K562 (cell line): ENCODE measurements around the gene NKD1. TPM values are rescaled to one million over a fixed set of nuclear protein-coding genes. Genes with fewer than 3 reads are reported as not detected.

ENCODE experiments used
- ATAC-seq: fragments of 200-7000 bp; cut with Tn5 transposase; 3 replicates; pipeline ENCODE4 v1.9.1; 2020; ENCODE audit warnings: moderate library complexity
- BruUV-seq: library from RNA; stranded (reverse); fragments of 400-500 nt; replicated peaks from 2 replicates; lab custom pipeline; 2021; lab: Mats Ljungman, UMichigan
- CTCF ChIA-PET: fragments of 300-600 bp; formaldehyde crosslinking; extraction: SDS; loops from one replicate; lab custom pipeline; 2021; ENCODE audit warnings: low intra/inter-chr PET ratio; lab: Yijun Ruan, JAX
- POLR2A ChIA-PET: fragments of 300-600, 350-650 bp; sonication (Branson Sonifier 250); formaldehyde crosslinking; extraction: SDS; loops from one replicate; lab custom pipeline; 2021; ENCODE audit warnings: antibody characterized with exemption, inconsistent platforms; lab: Yijun Ruan, JAX
- DNase-seq, 4 experiments: peaks; one replicate each; pipeline versions ENCODE4 v3.0.0 to v3.0.0-alpha.2; 2011 to 2018; ENCODE audit warnings: low spot score in 3 of 4, mixed read lengths in 3 of 4; ENCODE audit errors: extremely low read depth in 1 of 4
- FAIRE-seq: peaks from 2 replicates; lab custom pipeline; 2011; peaks lifted over from hg19 to GRCh38; lab: Jason Lieb, UNC
- H2AFZ ChIP-seq: 2 replicates; pipeline ENCODE4 v1.6.0; 2011; ENCODE audit warnings: low read depth, low read length, control low read depth, inconsistent platforms
- H3K27ac ChIP-seq: fragments of 200-600 bp; 3 replicates; pipeline ENCODE4 v1.8.0; 2011; ENCODE audit warnings: low read depth, mild to moderate bottlenecking, control low read depth, inconsistent platforms, low read length, moderate library complexity, mixed read lengths; ENCODE audit errors: extremely low read depth
- H3K27me3 ChIP-seq, 2 experiments: fragments of 300-600 bp in 1 of 2; 2 replicates in 1 of 2; 3 replicates in 1 of 2; pipeline versions ENCODE4 v1.6.0 to v1.8.0; 2011; ENCODE audit warnings: inconsistent platforms in 2 of 2, low read length in 2 of 2, mild to moderate bottlenecking in 1 of 2, mixed read lengths in 1 of 2, moderate library complexity in 1 of 2; ENCODE audit not compliant: control insufficient read depth in 2 of 2, insufficient read depth in 2 of 2
- H3K36me3 ChIP-seq: fragments of 300-600 bp; 3 replicates; pipeline ENCODE4 v1.8.0; 2011; ENCODE audit warnings: mild to moderate bottlenecking, low read length, inconsistent platforms; ENCODE audit not compliant: control insufficient read depth, insufficient read depth
- H3K4me1 ChIP-seq, 2 experiments: fragments of 200-600 bp in 1 of 2; replicated peaks in 1 of 2; 2 replicates in 1 of 2; 3 replicates in 1 of 2; pipeline versions ENCODE4 v1.5.1 to v1.8.0; 2011; ENCODE audit warnings: inconsistent platforms in 2 of 2, low read length in 2 of 2, mild to moderate bottlenecking in 1 of 2, mixed read lengths in 1 of 2, moderate library complexity in 1 of 2; ENCODE audit not compliant: control insufficient read depth in 2 of 2, insufficient read depth in 2 of 2
- H3K4me2 ChIP-seq: 2 replicates; pipeline ENCODE4 v1.6.1; 2011; ENCODE audit warnings: low read length, control low read depth, inconsistent platforms, mixed read lengths; ENCODE audit not compliant: insufficient read depth
- H3K4me3 ChIP-seq: fragments of 200-600 bp; sonication (generic), shearing (Covaris generic); 2 replicates; pipeline ENCODE4 v1.5.1; 2016; ENCODE audit warnings: control low read depth, inconsistent platforms
- H3K79me2 ChIP-seq: fragments of 200-600 bp; 3 replicates; pipeline ENCODE4 v1.8.0; 2011; ENCODE audit warnings: low read length, inconsistent platforms; ENCODE audit not compliant: control insufficient read depth, insufficient read depth
- H3K9ac ChIP-seq, 2 experiments: 2 replicates each; pipeline versions ENCODE4 v1.6.0 to v1.6.1; 2011; ENCODE audit warnings: low read depth in 2 of 2, low read length in 2 of 2, control low read depth in 1 of 2, inconsistent platforms in 1 of 2, mild to moderate bottlenecking in 1 of 2, mixed read lengths in 1 of 2; ENCODE audit not compliant: insufficient read depth in 1 of 2
- H3K9me1 ChIP-seq: one replicate; pipeline ENCODE4 v1.6.0; 2011; ENCODE audit warnings: inconsistent platforms, mild to moderate bottlenecking, low read length, moderate library complexity; ENCODE audit not compliant: control insufficient read depth, insufficient read depth
- H3K9me3 ChIP-seq: replicated peaks from 2 replicates; pipeline ENCODE4 v1.5.1; 2011; ENCODE audit warnings: low read depth, low read length, inconsistent platforms; ENCODE audit not compliant: control insufficient read depth, insufficient read depth
- H4K20me1 ChIP-seq: replicated peaks from 2 replicates; pipeline ENCODE4 v1.6.1; 2011; ENCODE audit warnings: low read length, inconsistent platforms, mixed read lengths; ENCODE audit not compliant: control insufficient read depth, insufficient read depth
- ATF3 ChIP-seq, 2 experiments: fragments of 450-650 bp in 1 of 2; sonication (generic) in 1 of 2; formaldehyde crosslinking in 1 of 2; IDR thresholded peaks in 1 of 2; conservative IDR thresholded peaks in 1 of 2; 2 replicates each; pipeline versions ENCODE4 v1.6.1 to v1.8.1; 2016 to 2023; ENCODE audit warnings: mild to moderate bottlenecking in 2 of 2, moderate library complexity in 2 of 2, inconsistent platforms in 1 of 2, missing genetic modification reagents in 1 of 2
- BRD4 ChIP-seq: fragments of 200-600 bp; sonication (generic); IDR thresholded peaks from 2 replicates; pipeline ENCODE4 v1.6.1; 2017; ENCODE audit warnings: inconsistent platforms
- ELK3 ChIP-seq: fragments of 450-650 bp; formaldehyde crosslinking; IDR thresholded peaks from 2 replicates; pipeline ENCODE4 v1.4.0; 2020; ENCODE audit warnings: mild to moderate bottlenecking
- HDAC1 ChIP-seq, 2 experiments: fragments of 450-650 bp; IDR thresholded peaks; 2 replicates each; pipeline ENCODE4 v1.6.1; 2016 to 2017; ENCODE audit warnings: inconsistent platforms in 1 of 2, mild to moderate bottlenecking in 1 of 2, moderate library complexity in 1 of 2
- JUNB ChIP-seq: fragments of 450-650 bp; formaldehyde crosslinking; conservative IDR thresholded peaks from 2 replicates; pipeline ENCODE4 v1.4.0; 2020; ENCODE audit warnings: mild to moderate bottlenecking
- POLR2G ChIP-seq: fragments of 200-400 bp; formaldehyde crosslinking; IDR thresholded peaks from 2 replicates; pipeline ENCODE4 v1.6.1; 2017; ENCODE audit warnings: low read depth, mild to moderate bottlenecking, antibody characterized with exemption, low read length, moderate library complexity
- PRPF4 ChIP-seq: fragments of 200-400 bp; formaldehyde crosslinking; IDR thresholded peaks from one replicate; pipeline ENCODE4 v1.6.1; 2017; ENCODE audit warnings: low read length, low read depth, mild to moderate bottlenecking; ENCODE audit not compliant: insufficient read depth, poor library complexity, severe bottlenecking
- RNF2 ChIP-seq: sonication (generic); IDR thresholded peaks from 2 replicates; pipeline ENCODE4 v1.6.1; 2016
- SNIP1 ChIP-seq: fragments of 450-650 bp; IDR thresholded peaks from 2 replicates; pipeline ENCODE4 v1.7.1; 2017; ENCODE audit warnings: low read depth, mild to moderate bottlenecking
- SOX6 ChIP-seq: fragments of 450-650 bp; IDR thresholded peaks from 2 replicates; pipeline ENCODE4 v1.6.1; 2014; ENCODE audit warnings: mild to moderate bottlenecking
- TRIM25 ChIP-seq: fragments of 450-650 bp; IDR thresholded peaks from 2 replicates; pipeline ENCODE4 v1.7.0; 2016; ENCODE audit warnings: borderline replicate concordance
- ZBTB2 ChIP-seq: fragments of 450-650 bp; IDR thresholded peaks from 2 replicates; pipeline ENCODE4 v1.6.1; 2016; ENCODE audit warnings: antibody characterized with exemption
- ZNF311 ChIP-seq: fragments of 250-450 bp; sonication (Bioruptor Pico); IDR thresholded peaks from 2 replicates; pipeline ENCODE4 v1.4.0; 2020; ENCODE audit warnings: mild to moderate bottlenecking, moderate library complexity
- WGBS: fragments of 100-300 bp; shearing (Covaris generic); methylation state at CpG from one replicate; pipeline ENCODE4 v1.1.6; 2016; ENCODE audit warnings: low coverage, mixed read lengths; ENCODE audit not compliant: insufficient coverage; ENCODE audit errors: missing lambda C conversion rate; 5-methylcytosine and 5-hydroxymethylcytosine counted together
- in situ Hi-C: fragments of 300-500 bp; cut with MboI; formaldehyde crosslinking; loops from 4 replicates; pipeline ENCODE4 v1.15.0; 2018; ENCODE audit warnings: inconsistent platforms, mixed read lengths
- intact Hi-C: fragments of 100-400 bp; cut with micrococcal nuclease; formaldehyde crosslinking; loops from 2 replicates; pipeline ENCODE4 v1.14.2; 2022
- polyA plus RNA-seq, 8 experiments: library from polyadenylated mRNA; depleted of rRNA in 4 of 8; stranded (reverse) in 5 of 8; unstranded in 3 of 8; fragments of >200 nt; fragmentation: Nextera tagmentation in 2 of 8; fragmentation: Illumina TruSeq in 1 of 8; extraction: Ambion mirVana in 2 of 8; extraction: Trizol in 1 of 8; gene quantifications; 2 replicates each; pipeline versions ENCODE4 v1.2.1 to v1.2.3, GENCODE V29; 2011 to 2014; ENCODE audit warnings: inconsistent platforms in 1 of 8, missing spikeins in 1 of 8
- total RNA-seq, 7 experiments: library from RNA; depleted of rRNA in 6 of 7; stranded (reverse); fragments of >200 nt in 6 of 7; fragmentation: Illumina TruSeq in 2 of 7; extraction: Trizol in 2 of 7; gene quantifications; 2 replicates each; pipeline versions ENCODE4 v1.2.1 to v1.2.3, GENCODE V29; 2011 to 2021; ENCODE audit warnings: low replicate concordance in 1 of 7
- TF ChIP-seq, protein P1 (sequence below): fragments of 450-650 bp; IDR thresholded peaks from 2 replicates; pipeline ENCODE4 v1.6.1; 2016; ENCODE audit warnings: mild to moderate bottlenecking

The NKD1 gene
- total and polyA plus RNA-seq, 9 of the 15 experiments (the other 6 are each of a cell fraction or from before 2014, with no cell fraction given) = under 0.01 to 0.24 (median 0.04) TPM; not detected in 2

DNA sequence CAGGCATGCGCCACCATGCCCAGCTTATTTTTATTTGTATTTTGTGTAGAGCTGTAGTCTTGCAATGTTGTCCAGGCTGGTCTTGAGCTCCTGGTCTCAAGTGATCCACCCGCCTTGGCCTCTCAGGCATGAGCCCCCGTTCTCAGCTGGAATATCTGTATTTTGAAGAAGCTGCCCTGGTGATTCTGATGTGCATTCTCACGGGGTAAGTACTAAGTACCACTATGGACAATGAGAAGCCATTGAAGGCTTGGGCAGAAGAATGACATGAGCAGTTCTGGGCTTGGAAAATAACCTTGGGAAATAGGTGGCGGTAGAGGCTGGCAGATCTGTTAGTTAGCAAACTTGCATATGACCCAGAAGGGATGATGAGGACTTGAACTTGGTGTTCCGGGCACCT is 15.6 kb upstream of the NKD1 start:
- in situ Hi-C loops = no loop called here
- no peaks in the 10 kb centered on the region for H3K9me3 ChIP-seq
- POLR2A ChIA-PET = no interaction called here
- no peaks in the 10 kb centered on the region for H3K9me1 ChIP-seq
- H3K79me2 ChIP-seq = no peaks in the 10 kb centered on the region
- intact Hi-C loops = no loop called here
- H3K36me3 ChIP-seq = no peaks in the 10 kb centered on the region
- H3K4me2 ChIP-seq = no peak overlapping the region
- ATAC-seq = no peak
- H3K4me3 ChIP-seq = no peak overlapping the region
- H2AFZ ChIP-seq = no peak overlapping the region
- no peak overlapping the region for H3K9ac ChIP-seq
- DNase-seq = no peak
- H3K27ac ChIP-seq = no peak overlapping the region
- CTCF ChIA-PET = no interaction called here
- no peak for TF ChIP-seq POLR2G
- TF ChIP-seq SOX6 = no peak
- no peak for TF ChIP-seq TRIM25
- TF ChIP-seq BRD4 = no peak
- TF ChIP-seq SNIP1 = no peak
- no peak for TF ChIP-seq PRPF4
- TF ChIP-seq ELK3 (CRISPR knock-in tag) = no peak
- no peak for TF ChIP-seq ZNF311 (CRISPR knock-in tag)
- no peak for TF ChIP-seq ZBTB2
- TF ChIP-seq, protein P1, sequence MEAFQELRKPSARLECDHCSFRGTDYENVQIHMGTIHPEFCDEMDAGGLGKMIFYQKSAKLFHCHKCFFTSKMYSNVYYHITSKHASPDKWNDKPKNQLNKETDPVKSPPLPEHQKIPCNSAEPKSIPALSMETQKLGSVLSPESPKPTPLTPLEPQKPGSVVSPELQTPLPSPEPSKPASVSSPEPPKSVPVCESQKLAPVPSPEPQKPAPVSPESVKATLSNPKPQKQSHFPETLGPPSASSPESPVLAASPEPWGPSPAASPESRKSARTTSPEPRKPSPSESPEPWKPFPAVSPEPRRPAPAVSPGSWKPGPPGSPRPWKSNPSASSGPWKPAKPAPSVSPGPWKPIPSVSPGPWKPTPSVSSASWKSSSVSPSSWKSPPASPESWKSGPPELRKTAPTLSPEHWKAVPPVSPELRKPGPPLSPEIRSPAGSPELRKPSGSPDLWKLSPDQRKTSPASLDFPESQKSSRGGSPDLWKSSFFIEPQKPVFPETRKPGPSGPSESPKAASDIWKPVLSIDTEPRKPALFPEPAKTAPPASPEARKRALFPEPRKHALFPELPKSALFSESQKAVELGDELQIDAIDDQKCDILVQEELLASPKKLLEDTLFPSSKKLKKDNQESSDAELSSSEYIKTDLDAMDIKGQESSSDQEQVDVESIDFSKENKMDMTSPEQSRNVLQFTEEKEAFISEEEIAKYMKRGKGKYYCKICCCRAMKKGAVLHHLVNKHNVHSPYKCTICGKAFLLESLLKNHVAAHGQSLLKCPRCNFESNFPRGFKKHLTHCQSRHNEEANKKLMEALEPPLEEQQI = no peak
- no peak for TF ChIP-seq ATF3 (IDR thresholded peaks at IDR 0.05)
- TF ChIP-seq ATF3 (CRISPR knock-in tag; conservative IDR thresholded peaks at IDR 0.05) = no peak
- TF ChIP-seq RNF2 = no peak
- TF ChIP-seq JUNB = no peak
- TF ChIP-seq HDAC1 (IDR thresholded peaks at IDR 0.05) = no peak
- no peaks in the 10 kb centered on the region; a peak in 1 of 5 replicates for H3K4me1 ChIP-seq
- H4K20me1 ChIP-seq = no peaks in the 10 kb centered on the region
- 3% methylated on average over 6 of the region's 6 CpGs for WGBS
- no peak for FAIRE-seq
- no TSS peak for BruUV-seq
- H3K27me3 ChIP-seq = no peaks in the 10 kb centered on the region
